ENCODE measurements around the gene ZNF771. TPM values are rescaled to one million over a fixed set of nuclear protein-coding genes. Genes with fewer than 3 reads are reported as not detected.

The ZNF771 gene
- total RNA-seq, 2 experiments from 2014 or later, result 0.80 to 1.2 TPM

- Mint-ChIP-seq H3K27ac (no peak overlapping the region), H3K4me1 (ENCODE audit: low read depth) (peaks cover 34% of the 10 kb centered on the region), H3K36me3 (ENCODE audit: low read depth) (no peaks in the 10 kb centered on the region), H3K27me3 (no peaks in the 10 kb centered on the region), H3K4me3 (no peak overlapping the region), H3K9me3 (no peaks in the 10 kb centered on the region)
- Histone ChIP-seq H3K27ac (ENCODE audit: low read depth in 1 of 2, low read length in 2 of 2) (no peak overlapping the region), H3K27me3 (ENCODE audit: control insufficient read depth in 1 of 2, insufficient read depth in 2 of 2, low read length in 2 of 2) (no peaks in the 10 kb centered on the region), H3K9me3 (ENCODE audit: control insufficient read depth in 1 of 2, insufficient read depth in 1 of 2, low read length in 2 of 2) (no peaks in the 10 kb centered on the region), H3K4me3 (ENCODE audit: low read length) (no peak overlapping the region), H3K4me1 (ENCODE audit: insufficient read depth, low read length) (peaks cover 26% of the 10 kb centered on the region), H3K36me3 (ENCODE audit: insufficient read depth, low read length) (no peaks in the 10 kb centered on the region)
- ChIA-PET POLR2A (interaction anchor here (2.0 kb wide), 1 partner anchor 9 kb away, joined by 7 read pairs; the partner anchor contains the start of gene ITGAL), CTCF (no interaction called here)
- no peak for TF ChIP-seq CTCF (IDR thresholded peaks at IDR 0.05)
- ATAC-seq (ENCODE audit: poor library complexity) (no peak), DNase-seq (no peak)
- intact Hi-C loops (cut with DNase I, micrococcal nuclease), result no loop called here
Measured at GRCh38 chr16:30464078-30464477, 56.7 kb downstream of the ZNF771 start.

Other genes starting within 250 kb of the ZNF771 start
- 100 to 1,000 TPM; 411 to 416 TPM for gene CORO1A, start 224.0 kb upstream of the ZNF771 start, total RNA-seq
- gene BOLA2B, start 213.9 kb upstream of the ZNF771 start, total RNA-seq, result 10 to 100 TPM; 41.3 to 46.3 TPM
- gene SLX1A, start 213.7 kb upstream of the ZNF771 start, total RNA-seq, result 10 to 100 TPM; 18.4 to 28.0 TPM
- gene SULT1A3, start 208.4 kb upstream of the ZNF771 start, total RNA-seq, result 10 to 100 TPM; 15.0 to 16.1 TPM
- 10 to 100 TPM; 10.8 to 12.2 TPM for gene NPIPB13, start 159.1 kb upstream of the ZNF771 start, total RNA-seq
- gene CD2BP2, start 52.3 kb upstream of the ZNF771 start, total RNA-seq, result 10 to 100 TPM; 39.1 to 41.7 TPM
- gene TBC1D10B, start 37.1 kb upstream of the ZNF771 start, total RNA-seq, result 10 to 100 TPM; 12.7 to 14.7 TPM
- 1 to 10 TPM in 1 of 2 experiments, under 1 TPM in 1; 0.95 to 2.4 TPM for gene MYL11, start 32.8 kb upstream of the ZNF771 start, total RNA-seq
- 100 to 1,000 TPM; 161 to 163 TPM for gene SEPTIN1, start 25.0 kb upstream of the ZNF771 start, total RNA-seq
- gene ZNF48, start 12.2 kb upstream of the ZNF771 start, total RNA-seq, result 1 to 10 TPM; 3.4 to 3.5 TPM
- 1 to 10 TPM; 5.4 to 6.5 TPM for gene DCTPP1, start 22.4 kb downstream of the ZNF771 start, total RNA-seq
- gene SEPHS2, start 38.3 kb downstream of the ZNF771 start, total RNA-seq, result 10 to 100 TPM; 25.4 to 25.9 TPM
- 100 to 1,000 TPM; 186 to 187 TPM for gene ITGAL, start 65.1 kb downstream of the ZNF771 start, total RNA-seq
- 1 to 10 TPM; 3.9 to 4.1 TPM for gene ZNF768, start 119.0 kb downstream of the ZNF771 start, total RNA-seq
- 1 to 10 TPM; 6.3 to 6.7 TPM for gene ZNF747, start 127.3 kb downstream of the ZNF771 start, total RNA-seq
- 10 to 100 TPM; 20.4 to 22.9 TPM for gene ZNF764, start 150.8 kb downstream of the ZNF771 start, total RNA-seq
- 1 to 10 TPM; 8.8 to 9.6 TPM for gene ZNF688, start 164.1 kb downstream of the ZNF771 start, total RNA-seq
- gene ZNF785, start 178.1 kb downstream of the ZNF771 start, total RNA-seq, result 1 to 10 TPM; 6.6 to 7.7 TPM
- 10 to 100 TPM; 15.3 to 15.7 TPM for gene ZNF689, start 202.8 kb downstream of the ZNF771 start, total RNA-seq
- gene PRR14, start 243.4 kb downstream of the ZNF771 start, total RNA-seq, result 10 to 100 TPM; 50.2 to 51.7 TPM